CD4-positive, alpha-beta T cell (primary cell): Measurements from ENCODE around the gene PIWIL4. TPM values are rescaled to one million over a fixed set of nuclear protein-coding genes. Genes with fewer than 3 reads are reported as not detected.

Experiments
- ATAC-seq: fragments of 200-7000 bp; cut with Tn5 transposase; one replicate; pipeline ENCODE4 v1.10.0; 2022; ENCODE audit warnings: mild to moderate bottlenecking; ENCODE audit not compliant: poor library complexity
- CTCF ChIA-PET: fragments of 350-600 bp; sonication (Branson Sonifier 250); formaldehyde crosslinking; loops from one replicate; lab custom pipeline; 2021; ENCODE audit warnings: antibody characterized with exemption, inconsistent platforms; lab: Charles Lee
- POLR2A ChIA-PET: fragments of 350-600 bp; sonication (Branson Sonifier 250); formaldehyde crosslinking; loops from one replicate; lab custom pipeline; 2021; ENCODE audit warnings: antibody characterized with exemption, inconsistent platforms; lab: Charles Lee
- DNase-seq, 14 experiments: peaks; one replicate each; pipeline ENCODE4 v3.0.0-alpha.2; 2013 to 2020; ENCODE audit warnings: mixed read lengths in 2 of 14
- H3K27ac ChIP-seq, 2 donors: one replicate each; pipeline versions ENCODE4 v1.5.1 to v1.7.0; 2013; ENCODE audit warnings: low read length in 2 of 2, low read depth in 1 of 2, mild to moderate bottlenecking in 1 of 2
- H3K27me3 ChIP-seq, 2 experiments: 1 replicate in 1 of 2; 2 replicates in 1 of 2; pipeline versions ENCODE4 v1.6.1 to v1.7.0; 2013; ENCODE audit warnings: low read length in 2 of 2, control low read depth in 1 of 2, mild to moderate bottlenecking in 1 of 2, moderate library complexity in 1 of 2; ENCODE audit not compliant: insufficient read depth in 2 of 2, control insufficient read depth in 1 of 2
- H3K36me3 ChIP-seq: one replicate; pipeline ENCODE4 v1.6.1; 2013; ENCODE audit warnings: low read length, control low read depth; ENCODE audit not compliant: insufficient read depth
- H3K4me1 ChIP-seq: one replicate; pipeline ENCODE4 v1.6.1; 2013; ENCODE audit warnings: low read length, control low read depth; ENCODE audit not compliant: insufficient read depth
- H3K4me3 ChIP-seq: one replicate; pipeline ENCODE4 v1.5.1; 2013; ENCODE audit warnings: mild to moderate bottlenecking, low read length, moderate library complexity
- H3K9me3 ChIP-seq, 2 experiments: 1 replicate in 1 of 2; 2 replicates in 1 of 2; pipeline versions ENCODE4 v1.6.1 to v1.7.0; 2013; ENCODE audit warnings: low read length in 2 of 2, mild to moderate bottlenecking in 2 of 2, control low read depth in 1 of 2, moderate library complexity in 1 of 2; ENCODE audit not compliant: control insufficient read depth in 1 of 2, insufficient read depth in 1 of 2
- H3K27ac Mint-ChIP-seq: one replicate; pipeline ENCODE4 v1.8.0; 2020; ENCODE audit warnings: mixed read lengths
- H3K27me3 Mint-ChIP-seq: one replicate; pipeline ENCODE4 v1.8.0; 2021; ENCODE audit warnings: mixed read lengths
- H3K36me3 Mint-ChIP-seq: one replicate; pipeline ENCODE4 v1.8.0; 2021; ENCODE audit warnings: low read depth, mixed read lengths
- H3K4me1 Mint-ChIP-seq: one replicate; pipeline ENCODE4 v1.8.0; 2021; ENCODE audit warnings: low read depth, mixed read lengths
- H3K4me3 Mint-ChIP-seq: one replicate; pipeline ENCODE4 v1.8.0; 2020; ENCODE audit warnings: mild to moderate bottlenecking, mixed read lengths
- H3K9me3 Mint-ChIP-seq: one replicate; pipeline ENCODE4 v1.8.0; 2020; ENCODE audit warnings: mixed read lengths
- intact Hi-C, 2 experiments: fragments of 100-400 bp; cut with DNase I in 1 of 2; cut with micrococcal nuclease in 1 of 2; formaldehyde crosslinking; loops; one replicate each; pipeline versions ENCODE4 v1.15.1 to v1.9.0; 2023 to 2025; cut with DNase I, micrococcal nuclease
- total RNA-seq, 174 experiments: library from RNA in 2 of 174; stranded (reverse) in 2 of 174; gene quantifications; one replicate each; pipeline ENCODE4 v1.2.3 and lab custom pipeline; 2021 to 2026
- TF ChIP-seq, protein P1 (sequence below): fragments of 200-600 bp; IDR thresholded peaks from one replicate; pipeline ENCODE4 v1.8.0; 2022; ENCODE audit warnings: antibody characterized with exemption, mild to moderate bottlenecking

PIWIL4 gene
- total RNA-seq, 2 experiments from 2014 or later, result 1.3 to 1.4 TPM

DNA sequence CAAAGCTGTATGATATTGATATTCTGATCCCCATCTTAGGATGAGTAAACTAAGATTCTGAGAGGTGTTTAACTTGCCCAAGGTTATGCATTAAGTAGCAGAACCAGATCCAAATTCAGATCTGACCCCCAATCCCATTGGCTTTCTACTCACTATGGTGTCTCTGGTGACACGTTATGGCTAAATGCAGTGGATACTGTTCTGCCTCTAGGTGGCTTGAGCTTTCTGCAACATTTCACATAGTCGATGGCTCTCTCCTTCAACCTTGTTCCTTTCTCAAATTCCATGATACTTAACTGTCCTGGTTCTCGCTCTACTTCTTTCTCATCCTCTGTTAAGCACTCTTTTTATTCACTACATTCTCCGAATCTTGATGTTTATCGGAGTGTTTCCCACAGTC, 45.5 kb upstream of the PIWIL4 start:
- Mint-ChIP-seq H3K27me3 (peaks cover 25% of the 10 kb centered on the region), H3K4me3 (no peak overlapping the region), H3K36me3 (no peaks in the 10 kb centered on the region), H3K27ac (no peak overlapping the region), H3K4me1 (no peaks in the 10 kb centered on the region), H3K9me3 (no peaks in the 10 kb centered on the region)
- H3K4me1 ChIP-seq, result no peaks in the 10 kb centered on the region
- no peaks in the 10 kb centered on the region for H3K9me3 ChIP-seq
- ChIA-PET POLR2A (interaction anchor here (0.5 kb wide), 1 partner anchor 39 kb away, joined by 3 read pairs; no protein-coding TSS in a partner anchor), CTCF (interaction anchor here (0.8 kb wide), 1 partner anchor 10 kb away, joined by 3 read pairs; the partner anchor contains the start of gene C11orf97)
- no peak overlapping the region for H3K4me3 ChIP-seq
- ATAC-seq, result no peak
- no peaks in the 10 kb centered on the region for H3K36me3 ChIP-seq
- DNase-seq, result no peak
- TF ChIP-seq, protein P1, sequence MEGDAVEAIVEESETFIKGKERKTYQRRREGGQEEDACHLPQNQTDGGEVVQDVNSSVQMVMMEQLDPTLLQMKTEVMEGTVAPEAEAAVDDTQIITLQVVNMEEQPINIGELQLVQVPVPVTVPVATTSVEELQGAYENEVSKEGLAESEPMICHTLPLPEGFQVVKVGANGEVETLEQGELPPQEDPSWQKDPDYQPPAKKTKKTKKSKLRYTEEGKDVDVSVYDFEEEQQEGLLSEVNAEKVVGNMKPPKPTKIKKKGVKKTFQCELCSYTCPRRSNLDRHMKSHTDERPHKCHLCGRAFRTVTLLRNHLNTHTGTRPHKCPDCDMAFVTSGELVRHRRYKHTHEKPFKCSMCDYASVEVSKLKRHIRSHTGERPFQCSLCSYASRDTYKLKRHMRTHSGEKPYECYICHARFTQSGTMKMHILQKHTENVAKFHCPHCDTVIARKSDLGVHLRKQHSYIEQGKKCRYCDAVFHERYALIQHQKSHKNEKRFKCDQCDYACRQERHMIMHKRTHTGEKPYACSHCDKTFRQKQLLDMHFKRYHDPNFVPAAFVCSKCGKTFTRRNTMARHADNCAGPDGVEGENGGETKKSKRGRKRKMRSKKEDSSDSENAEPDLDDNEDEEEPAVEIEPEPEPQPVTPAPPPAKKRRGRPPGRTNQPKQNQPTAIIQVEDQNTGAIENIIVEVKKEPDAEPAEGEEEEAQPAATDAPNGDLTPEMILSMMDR, result no peak
- intact Hi-C loops, result loop anchor here in 1 of 2 experiments (2.0 kb wide), 1 partner anchor 83 kb away; no protein-coding TSS in a partner anchor
- no peaks in the 10 kb centered on the region for H3K27me3 ChIP-seq
- no peak overlapping the region for H3K27ac ChIP-seq

DNA sequence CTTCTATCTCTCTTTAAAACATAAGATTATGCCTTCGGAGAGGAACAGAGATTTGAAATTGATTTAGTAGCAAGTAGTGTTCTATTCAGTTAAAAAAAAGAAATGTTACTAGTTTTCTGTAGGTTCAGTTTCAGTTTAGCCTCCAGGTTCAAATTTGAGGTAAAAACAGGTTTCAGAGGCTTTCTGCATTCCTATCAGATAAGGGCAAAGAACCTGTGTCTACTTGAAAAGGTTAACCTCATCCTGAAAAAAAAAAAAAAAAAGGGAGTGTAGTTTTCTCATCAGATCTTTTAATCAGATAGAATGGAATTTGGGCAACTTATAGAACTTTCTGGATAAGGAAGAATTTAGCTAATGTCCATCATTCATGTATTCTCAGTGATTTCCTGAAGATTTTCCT, 42.8 kb upstream of the PIWIL4 start:
- no peak overlapping the region for H3K27ac Mint-ChIP-seq
- no peaks in the 10 kb centered on the region for H3K9me3 Mint-ChIP-seq
- ChIA-PET CTCF (interaction anchor here (1.3 kb wide), 1 partner anchor 12 kb away, joined by 5 read pairs; no protein-coding TSS in a partner anchor), POLR2A (interaction anchor here (0.7 kb wide), 1 partner anchor 57 kb away, joined by 4 read pairs; no protein-coding TSS in a partner anchor)
- H3K36me3 ChIP-seq, result no peaks in the 10 kb centered on the region
- H3K36me3 Mint-ChIP-seq, result no peaks in the 10 kb centered on the region
- H3K27me3 Mint-ChIP-seq, result peaks cover 34% of the 10 kb centered on the region
- no peaks in the 10 kb centered on the region for H3K9me3 ChIP-seq
- H3K27ac ChIP-seq, result no peak overlapping the region
- TF ChIP-seq, protein P1, result no peak
- H3K4me3 ChIP-seq, result no peak overlapping the region
- no peak overlapping the region for H3K4me3 Mint-ChIP-seq
- ATAC-seq (no peak), DNase-seq (no peak)
- H3K4me1 Mint-ChIP-seq, result no peaks in the 10 kb centered on the region
- peaks cover under 1 to 13% of the 10 kb centered on the region in 2 experiments for H3K27me3 ChIP-seq
- intact Hi-C loops, result no loop called here
- no peaks in the 10 kb centered on the region for H3K4me1 ChIP-seq

DNA sequence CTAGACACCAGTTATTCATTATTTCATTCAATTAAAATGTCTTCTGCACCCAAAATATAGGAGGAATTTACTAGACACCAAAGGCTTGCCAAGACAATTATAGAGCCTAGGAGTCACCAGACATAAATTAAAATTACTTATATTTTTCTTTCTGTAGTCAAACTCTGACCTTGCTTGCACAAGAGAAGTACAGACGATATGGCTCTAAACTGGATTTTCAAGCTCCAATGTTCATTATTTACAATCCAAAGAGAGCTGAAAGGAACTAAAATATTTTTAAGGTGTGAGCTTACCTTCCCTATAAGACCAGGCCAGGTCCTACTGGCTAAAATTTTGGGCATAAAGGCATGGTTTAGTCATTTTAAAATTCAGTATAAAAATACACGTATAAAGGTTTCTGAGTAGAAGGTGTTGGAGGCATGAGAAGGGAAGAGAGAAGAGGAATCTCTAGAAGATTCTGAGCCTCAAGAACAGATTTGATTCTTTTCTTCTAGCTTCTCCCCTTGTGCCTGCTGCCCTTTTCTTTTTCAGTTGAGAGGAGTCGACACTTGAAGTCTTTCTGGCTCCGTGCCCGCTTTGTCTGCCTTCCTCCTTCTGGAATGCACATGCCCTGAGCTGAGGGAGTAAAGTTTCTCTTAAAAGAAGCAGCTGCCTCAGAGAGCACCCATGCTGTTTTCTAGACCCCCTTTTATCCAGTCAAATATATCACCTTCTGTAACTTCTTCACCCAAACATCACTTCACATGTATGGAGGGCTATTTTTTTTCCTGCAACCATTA, 41.4 kb upstream of the PIWIL4 start:
- Histone ChIP-seq H3K4me3 (no peak overlapping the region), H3K4me1 (no peaks in the 10 kb centered on the region), H3K9me3 (no peaks in the 10 kb centered on the region), H3K27ac (no peak overlapping the region), H3K36me3 (no peaks in the 10 kb centered on the region), H3K27me3 (peaks cover 3 to 13% of the 10 kb centered on the region in 2 experiments)
- Mint-ChIP-seq H3K36me3 (no peaks in the 10 kb centered on the region), H3K4me3 (no peak overlapping the region), H3K27ac (no peak overlapping the region), H3K4me1 (no peaks in the 10 kb centered on the region), H3K27me3 (peaks cover 39% of the 10 kb centered on the region), H3K9me3 (no peaks in the 10 kb centered on the region)
- TF ChIP-seq, protein P1, result no peak
- no peak for DNase-seq
- ATAC-seq, result no peak
- CTCF ChIA-PET, result interaction anchor here (0.8 to 1.3 kb wide), 2 partner anchors 9 to 11 kb away, joined by 3 to 5 read pairs; no protein-coding TSS in a partner anchor
- intact Hi-C loops, result no loop called here
- POLR2A ChIA-PET, result no interaction called here
